Prostate gland (tissue), 2 donors: Measurements from ENCODE around the gene CNTN5. TPM values are rescaled to one million over a fixed set of nuclear protein-coding genes. Genes with fewer than 3 reads are reported as not detected.

ENCODE experiments used
- DNase-seq: peaks from one replicate; pipeline ENCODE4 v3.0.0-alpha.2; 2019; ENCODE audit warnings: low spot score
- H3K27ac ChIP-seq, 2 donors: fragments of 200-600 bp; sonication (generic); 2 replicates each; pipeline ENCODE4 v1.5.1; 2017 to 2019
- H3K27me3 ChIP-seq: fragments of 200-600 bp; sonication (generic); replicated peaks from 2 replicates; pipeline ENCODE4 v1.5.1; 2019; ENCODE audit not compliant: insufficient read depth
- H3K36me3 ChIP-seq, 2 donors: fragments of 200-600 bp; sonication (generic); 1 replicate in 1 of 2; 2 replicates in 1 of 2; pipeline versions ENCODE4 v1.5.1 to v1.8.1; 2017 to 2019
- H3K4me1 ChIP-seq: fragments of 200-600 bp; sonication (generic); replicated peaks from 2 replicates; pipeline ENCODE4 v1.5.1; 2019
- H3K4me3 ChIP-seq, 2 donors: fragments of 200-600 bp; sonication (generic); 2 replicates each; pipeline ENCODE4 v1.5.1; 2017 to 2019
- H3K9me3 ChIP-seq: fragments of 200-600 bp; sonication (generic); 2 replicates; pipeline ENCODE4 v1.5.1; 2017
- CTCF ChIP-seq, 4 experiments: fragments of 200-600 bp in 2 of 4; fragments of 450-650 bp in 2 of 4; sonication (generic) in 2 of 4; IDR thresholded peaks; 1 replicate in 3 of 4; 2 replicates in 1 of 4; pipeline ENCODE4 v1.5.1; 2016 to 2019; ENCODE audit warnings: antibody characterized with exemption in 4 of 4, mild to moderate bottlenecking in 2 of 4, moderate library complexity in 2 of 4
- POLR2A ChIP-seq: fragments of 450-650 bp; IDR thresholded peaks from one replicate; pipeline ENCODE4 v1.6.1; 2016; ENCODE audit warnings: antibody characterized with exemption, mild to moderate bottlenecking
- POLR2AphosphoS5 ChIP-seq: sonication (generic); formaldehyde crosslinking; IDR thresholded peaks from one replicate; pipeline ENCODE4 v1.6.1; 2017; ENCODE audit warnings: antibody characterized with exemption
- WGBS: methylation state at CpG from one replicate; pipeline ENCODE4 v1.1.5; 2018; 5-methylcytosine and 5-hydroxymethylcytosine counted together
- intact Hi-C: fragments of 100-400 bp; cut with DNase I; formaldehyde crosslinking; loops from one replicate; pipeline ENCODE4 v1.14.2; 2022
- total RNA-seq, 2 donors: library from RNA; depleted of rRNA; stranded (reverse); fragments of >200 nt; gene quantifications; one replicate each; pipeline ENCODE4 v1.1.0, GENCODE V29; 2016

Gene CNTN5
- total RNA-seq, 2 donors from 2014 or later, result 1.0 TPM; not detected in 1

- no peak for TF ChIP-seq POLR2A
- TF ChIP-seq CTCF (IDR thresholded peaks at IDR 0.05), result no peak
- no peak for TF ChIP-seq POLR2AphosphoS5
- H3K4me1 ChIP-seq, result no peaks in the 10 kb centered on the region
- no peak overlapping the region for H3K27ac ChIP-seq
- no peak for DNase-seq
- whole genome bisulfite sequencing, result 67% methylated on average over 5 of the region's 5 CpGs
- no peak overlapping the region for H3K4me3 ChIP-seq
- no peaks in the 10 kb centered on the region for H3K9me3 ChIP-seq
- no peaks in the 10 kb centered on the region for H3K36me3 ChIP-seq
- intact Hi-C loops, result no loop called here
- H3K27me3 ChIP-seq, result no peaks in the 10 kb centered on the region
Observed at GRCh38 chr11:99368583-99368982, 347.8 kb downstream of the CNTN5 start.

GRCh38 chr11:99370549-99371216 is 349.9 kb downstream of the CNTN5 start:
- Histone ChIP-seq H3K27ac (no peak overlapping the region), H3K36me3 (no peaks in the 10 kb centered on the region), H3K27me3 (no peaks in the 10 kb centered on the region), H3K9me3 (no peaks in the 10 kb centered on the region), H3K4me3 (no peak overlapping the region), H3K4me1 (no peaks in the 10 kb centered on the region)
- TF ChIP-seq CTCF (IDR thresholded peaks at IDR 0.05) (no peak), POLR2A (no peak), POLR2AphosphoS5 (no peak)
- intact Hi-C loops, result no loop called here
- WGBS, result 9% methylated on average over 4 of the region's 4 CpGs
- DNase-seq, result no peak

- Histone ChIP-seq H3K4me3 (no peak overlapping the region), H3K27ac (no peak overlapping the region), H3K36me3 (no peaks in the 10 kb centered on the region), H3K27me3 (no peaks in the 10 kb centered on the region), H3K4me1 (no peaks in the 10 kb centered on the region), H3K9me3 (no peaks in the 10 kb centered on the region)
- no peak for TF ChIP-seq CTCF (IDR thresholded peaks at IDR 0.05)
- TF ChIP-seq POLR2A, result no peak
- TF ChIP-seq POLR2AphosphoS5, result no peak
- intact Hi-C loops, result no loop called here
- no peak for DNase-seq
- WGBS, result 69% methylated on average over 1 of the region's 1 CpG
Observed at GRCh38 chr11:99371257-99371656, 350.5 kb downstream of the CNTN5 start.

- Histone ChIP-seq H3K9me3 (no peaks in the 10 kb centered on the region), H3K27ac (no peak overlapping the region), H3K27me3 (no peaks in the 10 kb centered on the region), H3K4me1 (no peaks in the 10 kb centered on the region), H3K4me3 (no peak overlapping the region), H3K36me3 (no peaks in the 10 kb centered on the region)
- no peak for TF ChIP-seq CTCF (IDR thresholded peaks at IDR 0.05)
- no peak for TF ChIP-seq POLR2AphosphoS5
- TF ChIP-seq POLR2A, result no peak
- intact Hi-C loops, result no loop called here
- WGBS, result 58% methylated on average over 2 of the region's 2 CpGs
- DNase-seq, result no peak
Observed at GRCh38 chr11:99376463-99376862, 355.7 kb downstream of the CNTN5 start.

GRCh38 chr11:99383648-99384245 is 363.0 kb downstream of the CNTN5 start:
- no peak overlapping the region for H3K27ac ChIP-seq
- intact Hi-C loops, result no loop called here
- 12% methylated on average over 4 of the region's 4 CpGs for WGBS
- no peak overlapping the region for H3K4me3 ChIP-seq
- DNase-seq, result no peak
- H3K27me3 ChIP-seq, result no peaks in the 10 kb centered on the region
- H3K4me1 ChIP-seq, result no peaks in the 10 kb centered on the region
- H3K36me3 ChIP-seq, result no peaks in the 10 kb centered on the region
- no peaks in the 10 kb centered on the region for H3K9me3 ChIP-seq
- TF ChIP-seq POLR2AphosphoS5 (no peak), CTCF (IDR thresholded peaks at IDR 0.05) (no peak), POLR2A (no peak)
